Measurements from ENCODE around the gene CDKL5. TPM values are rescaled to one million over a fixed set of nuclear protein-coding genes. Genes with fewer than 3 reads are reported as not detected.

Gene CDKL5
- total and polyA plus RNA-seq, 12 donors = 1.1 to 12.6 (median 10.0) TPM

DNA sequence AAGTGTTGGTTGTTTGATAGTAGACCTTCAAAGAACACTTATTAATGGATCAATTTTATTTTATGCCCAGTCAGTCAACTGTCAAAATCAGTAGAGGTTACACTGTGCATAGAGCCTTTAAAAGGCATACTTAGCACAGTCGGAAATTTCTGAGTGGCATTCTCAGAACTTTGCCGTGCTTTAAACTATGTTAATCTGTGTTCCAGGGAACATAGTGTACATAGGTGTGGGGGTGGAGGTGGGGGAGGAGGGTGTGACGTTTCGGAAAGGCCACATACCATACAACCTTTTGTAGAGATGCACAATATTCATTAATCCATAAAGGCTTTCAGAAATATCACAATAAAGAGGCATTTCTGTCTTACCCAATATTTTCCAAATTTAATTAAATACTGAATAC, 170.7 kb downstream of the CDKL5 start:
- 61 to 64% methylated on average over 4 of the region's 4 CpGs for WGBS, 2 donors
- no peak for TF ChIP-seq CTCF (IDR thresholded peaks at IDR 0.05)
- Histone ChIP-seq H3K4me1 (no peaks in the 10 kb centered on the region), H3K36me3 (peaks cover 0 to 19% (median 0%) of the 10 kb centered on the region in 9 donors), H3K27me3 (peaks cover 0 to under 1% (median 0%) of the 10 kb centered on the region in 7 donors), H3K27ac (peak overlapping the region in 1 of 10 donors; percentile 19), H3K4me3 (no peak overlapping the region), H3K9me3 (no peaks in the 10 kb centered on the region)
- ATAC-seq (peak in 3 of 8 donors; percentile 41 to 86 (median 63)), DNase-seq (no peak)
- intact Hi-C loops (cut with DNase I) = no loop called here

DNA sequence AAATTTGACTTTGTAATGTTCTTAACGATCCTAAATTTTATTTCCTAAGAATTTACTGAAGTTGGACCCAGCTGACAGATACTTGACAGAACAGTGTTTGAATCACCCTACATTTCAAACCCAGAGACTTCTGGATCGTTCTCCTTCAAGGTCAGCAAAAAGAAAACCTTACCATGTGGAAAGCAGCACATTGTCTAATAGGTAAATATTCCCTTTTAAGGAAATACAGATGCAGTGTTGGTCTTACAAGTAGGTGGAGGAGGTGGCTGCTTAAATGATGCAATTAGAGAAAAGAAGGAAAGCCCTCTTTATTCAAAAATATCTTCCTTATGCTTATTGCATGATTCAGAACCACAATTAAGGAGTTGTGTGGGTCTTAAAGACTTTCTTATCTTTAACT, 173.0 kb downstream of the CDKL5 start:
- H3K36me3 ChIP-seq = peaks cover 0 to 20% (median 0%) of the 10 kb centered on the region in 9 donors
- no peak overlapping the region for H3K4me3 ChIP-seq
- no peak overlapping the region for H3K27ac ChIP-seq
- no peak for ATAC-seq
- DNase-seq = no peak
- H3K4me1 ChIP-seq = no peaks in the 10 kb centered on the region
- no peak for TF ChIP-seq CTCF (IDR thresholded peaks at IDR 0.05)
- 82 to 83% methylated on average over 2 of the region's 2 CpGs for WGBS, 2 donors
- intact Hi-C loops (cut with DNase I) = no loop called here
- H3K9me3 ChIP-seq = no peaks in the 10 kb centered on the region
- peaks cover 0 to 3% (median 0%) of the 10 kb centered on the region in 7 donors for H3K27me3 ChIP-seq

DNA sequence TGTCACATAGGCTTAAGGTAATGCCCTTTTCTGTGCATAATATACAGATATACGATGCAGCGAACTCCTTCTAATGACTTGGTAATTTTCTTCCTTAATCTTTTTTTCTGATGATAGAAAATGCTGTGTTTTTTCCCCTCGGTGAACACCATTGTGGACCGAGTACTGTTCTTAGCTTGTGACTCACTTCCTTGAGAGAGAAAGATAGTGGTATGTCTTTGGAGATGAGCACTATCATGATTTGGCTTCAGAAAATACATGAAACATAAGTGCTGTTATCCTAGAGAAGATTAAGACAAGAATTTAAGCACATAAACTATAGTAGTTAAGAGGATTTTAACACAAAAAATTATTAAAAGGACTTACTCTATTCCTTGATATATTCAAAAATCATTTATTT, 182.6 kb downstream of the CDKL5 start:
- TF ChIP-seq CTCF (IDR thresholded peaks at IDR 0.05) = no peak
- intact Hi-C loops (cut with DNase I) = loop anchor here in 1 of 10 donors (10.0 kb wide), 1 partner anchor 183 kb away; the partner anchor contains the start of gene CDKL5
- 68 to 69% methylated on average over 4 of the region's 4 CpGs for WGBS, 2 donors

GRCh38 chrX:18613930-18614639, 188.7 kb downstream of the CDKL5 start:
- no peaks in the 10 kb centered on the region for H3K4me1 ChIP-seq
- no peak overlapping the region for H3K4me3 ChIP-seq
- H3K27me3 ChIP-seq = no peaks in the 10 kb centered on the region
- H3K27ac ChIP-seq = no peak overlapping the region
- 95 to 98% methylated on average over 3 of the region's 3 CpGs for WGBS, 2 donors
- ATAC-seq (no peak), DNase-seq (no peak)
- no peaks in the 10 kb centered on the region for H3K9me3 ChIP-seq
- intact Hi-C loops (cut with DNase I) = no loop called here
- TF ChIP-seq CTCF (IDR thresholded peaks at IDR 0.05) = no peak
- peaks cover 0 to 21% (median 0%) of the 10 kb centered on the region in 9 donors for H3K36me3 ChIP-seq

More for the DNA sequence above, 182.6 kb downstream of the CDKL5 start:
- Histone ChIP-seq H3K27me3 (peaks cover 0 to 8% (median 0%) of the 10 kb centered on the region in 7 donors), H3K36me3 (peaks cover 0 to 40% (median 8%) of the 10 kb centered on the region in 9 donors), H3K4me1 (no peaks in the 10 kb centered on the region), H3K4me3 (no peak overlapping the region), H3K27ac (no peak overlapping the region), H3K9me3 (no peaks in the 10 kb centered on the region)
- DNase-seq = no peak
- no peak for ATAC-seq

Data from heart right ventricle (tissue), 16 donors.